Measurements from ENCODE around the gene PTPN3.
A peak's percentile ranks its signal among the peaks of the same experiment; 100 is the strongest.

PTPN3 gene

GRCh38 chr9:109421026-109421970 lies 76.8 kb downstream of the PTPN3 start:
- DNase-seq: no peak

- no peak for DNase-seq
Observed at GRCh38 chr9:109419531-109419930, 78.6 kb downstream of the PTPN3 start.

- peak; percentile 37 for DNase-seq
Observed at GRCh38 chr9:109418827-109419226, 79.3 kb downstream of the PTPN3 start.

- DNase-seq: no peak
Observed at GRCh38 chr9:109417585-109418544, 80.2 kb downstream of the PTPN3 start.

GRCh38 chr9:109417054-109417453 lies 81.1 kb downstream of the PTPN3 start:
- no peak for DNase-seq

GRCh38 chr9:109416135-109416706 lies 81.9 kb downstream of the PTPN3 start:
- DNase-seq: peak; percentile 26

GRCh38 chr9:109414125-109414785 lies 83.9 kb downstream of the PTPN3 start:
- DNase-seq: no peak

- peak; percentile 68 for DNase-seq
Observed at GRCh38 chr9:109411798-109412352, 86.2 kb downstream of the PTPN3 start.

GRCh38 chr9:109411069-109411761 lies 86.9 kb downstream of the PTPN3 start:
- DNase-seq: peak; percentile 47

- DNase-seq: peak; percentile 21
Observed at GRCh38 chr9:109409773-109410397, 88.2 kb downstream of the PTPN3 start.

- no peak for DNase-seq
Observed at GRCh38 chr9:109408759-109409462, 89.2 kb downstream of the PTPN3 start.

- DNase-seq: no peak
Observed at GRCh38 chr9:109403766-109404320, 94.3 kb downstream of the PTPN3 start.

- DNase-seq: no peak
Observed at GRCh38 chr9:109403116-109403515, 95.0 kb downstream of the PTPN3 start.

GRCh38 chr9:109401990-109402318 lies 96.2 kb downstream of the PTPN3 start:
- no peak for DNase-seq

GRCh38 chr9:109401169-109401989 lies 96.7 kb downstream of the PTPN3 start:
- DNase-seq: peak; percentile 55

- no peak for DNase-seq
Observed at GRCh38 chr9:109399258-109399767, 98.8 kb downstream of the PTPN3 start.

GRCh38 chr9:109391176-109391575 lies 106.9 kb downstream of the PTPN3 start:
- no peak for DNase-seq

- DNase-seq: no peak
Observed at GRCh38 chr9:109387856-109388255, 110.3 kb downstream of the PTPN3 start.

- DNase-seq: no peak
Observed at GRCh38 chr9:109387206-109387605, 110.9 kb downstream of the PTPN3 start.
